GM13976 (cell line): Measurements from ENCODE around the gene NT5C3A.

Experiments
- DNase-seq: peaks from one replicate; pipeline ENCODE4 v3.0.0; 2012; ENCODE audit warnings: low spot score
- in situ Hi-C: fragments of 300-500 bp; cut with MboI; formaldehyde crosslinking; loops from one replicate; pipeline ENCODE4 v1.12.0; 2022; ENCODE audit warnings: low sequenced_read_pairs, mixed read lengths, inconsistent platforms; ENCODE audit not compliant: unreplicated experiment
- TF ChIP-seq, protein P1 (sequence below): IDR thresholded peaks from 2 replicates; pipeline ENCODE4 v1.5.1; 2012; ENCODE audit warnings: borderline replicate concordance, mild to moderate bottlenecking; ENCODE audit not compliant: insufficient read depth; ENCODE audit errors: extremely low read depth, missing control alignments, control extremely low read depth

The NT5C3A gene

DNA sequence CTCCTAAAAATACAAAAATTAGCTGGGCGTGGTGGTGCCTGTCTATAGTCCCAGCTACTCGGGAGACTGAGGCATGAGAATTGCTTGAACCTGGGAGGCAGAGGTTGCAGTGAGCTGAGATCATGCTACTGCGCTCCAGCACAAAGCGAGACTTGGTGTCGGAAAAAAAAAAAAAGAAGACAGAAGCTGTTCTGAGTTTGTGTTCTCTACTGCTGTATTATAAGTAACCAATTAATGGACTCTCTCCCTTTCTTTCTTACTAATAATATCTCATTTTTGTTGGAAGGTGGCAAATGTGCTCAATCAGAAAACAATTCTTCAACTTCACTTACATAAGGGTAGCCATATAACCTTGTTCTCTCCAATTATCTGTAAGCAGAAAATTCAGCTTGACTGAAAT is 7.4 kb downstream of the NT5C3A start:
- TF ChIP-seq, protein P1, sequence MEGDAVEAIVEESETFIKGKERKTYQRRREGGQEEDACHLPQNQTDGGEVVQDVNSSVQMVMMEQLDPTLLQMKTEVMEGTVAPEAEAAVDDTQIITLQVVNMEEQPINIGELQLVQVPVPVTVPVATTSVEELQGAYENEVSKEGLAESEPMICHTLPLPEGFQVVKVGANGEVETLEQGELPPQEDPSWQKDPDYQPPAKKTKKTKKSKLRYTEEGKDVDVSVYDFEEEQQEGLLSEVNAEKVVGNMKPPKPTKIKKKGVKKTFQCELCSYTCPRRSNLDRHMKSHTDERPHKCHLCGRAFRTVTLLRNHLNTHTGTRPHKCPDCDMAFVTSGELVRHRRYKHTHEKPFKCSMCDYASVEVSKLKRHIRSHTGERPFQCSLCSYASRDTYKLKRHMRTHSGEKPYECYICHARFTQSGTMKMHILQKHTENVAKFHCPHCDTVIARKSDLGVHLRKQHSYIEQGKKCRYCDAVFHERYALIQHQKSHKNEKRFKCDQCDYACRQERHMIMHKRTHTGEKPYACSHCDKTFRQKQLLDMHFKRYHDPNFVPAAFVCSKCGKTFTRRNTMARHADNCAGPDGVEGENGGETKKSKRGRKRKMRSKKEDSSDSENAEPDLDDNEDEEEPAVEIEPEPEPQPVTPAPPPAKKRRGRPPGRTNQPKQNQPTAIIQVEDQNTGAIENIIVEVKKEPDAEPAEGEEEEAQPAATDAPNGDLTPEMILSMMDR = no peak
- DNase-seq = no peak
- in situ Hi-C loops = no loop called here

DNA sequence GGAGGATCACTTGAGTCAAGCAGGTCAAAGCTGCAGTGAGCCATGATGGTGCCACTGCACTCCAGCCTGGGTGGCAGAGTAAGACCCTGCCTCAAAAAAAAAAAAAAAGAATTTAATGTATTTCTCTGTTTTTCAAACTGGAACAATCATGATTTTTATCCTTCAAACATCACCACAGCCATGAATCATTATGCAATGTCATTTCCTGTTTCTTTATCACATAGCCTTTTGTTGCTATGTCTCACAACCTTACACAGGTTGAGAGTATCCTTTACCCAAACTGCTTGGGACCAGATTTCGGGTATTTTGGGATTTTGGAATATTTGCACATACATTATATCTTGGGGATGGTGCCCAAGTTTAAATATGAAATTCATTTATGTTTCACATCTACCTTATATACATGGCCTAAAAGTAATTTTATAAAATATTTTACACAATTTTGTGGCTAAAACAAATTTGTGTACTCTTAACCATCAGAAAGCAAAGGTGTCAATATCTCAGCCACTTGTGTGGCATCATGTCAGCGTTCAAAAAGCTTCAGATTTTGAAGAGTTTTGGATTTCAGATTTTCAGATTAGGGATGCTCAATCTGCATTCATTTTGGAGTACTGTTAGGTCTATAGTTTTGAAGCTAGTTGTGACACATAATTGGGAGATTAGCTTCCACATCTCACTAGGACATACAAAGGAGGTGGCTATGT is 8.2 kb downstream of the NT5C3A start:
- no peak for DNase-seq
- in situ Hi-C loops = no loop called here
- TF ChIP-seq, protein P1 = no peak

DNA sequence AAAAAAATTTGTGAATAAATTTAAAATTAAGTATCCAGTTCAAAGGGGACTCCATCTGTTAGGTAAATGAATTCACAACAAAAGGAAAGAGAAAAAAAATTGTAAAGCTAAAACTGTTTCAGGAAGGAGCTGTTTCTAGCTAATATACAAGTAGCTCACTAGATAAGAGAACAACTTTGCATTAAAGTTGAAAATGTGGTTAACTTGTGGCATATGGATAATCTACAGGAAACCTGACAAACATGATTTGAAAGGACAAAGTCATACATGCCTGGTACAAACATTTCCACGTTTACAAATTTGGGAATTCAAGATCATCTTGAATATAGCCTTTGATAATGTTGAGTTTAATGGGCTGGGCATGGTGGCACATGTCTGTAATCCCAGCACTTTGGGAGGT is 8.9 kb downstream of the NT5C3A start:
- in situ Hi-C loops = no loop called here
- no peak for DNase-seq
- TF ChIP-seq, protein P1 = no peak

DNA sequence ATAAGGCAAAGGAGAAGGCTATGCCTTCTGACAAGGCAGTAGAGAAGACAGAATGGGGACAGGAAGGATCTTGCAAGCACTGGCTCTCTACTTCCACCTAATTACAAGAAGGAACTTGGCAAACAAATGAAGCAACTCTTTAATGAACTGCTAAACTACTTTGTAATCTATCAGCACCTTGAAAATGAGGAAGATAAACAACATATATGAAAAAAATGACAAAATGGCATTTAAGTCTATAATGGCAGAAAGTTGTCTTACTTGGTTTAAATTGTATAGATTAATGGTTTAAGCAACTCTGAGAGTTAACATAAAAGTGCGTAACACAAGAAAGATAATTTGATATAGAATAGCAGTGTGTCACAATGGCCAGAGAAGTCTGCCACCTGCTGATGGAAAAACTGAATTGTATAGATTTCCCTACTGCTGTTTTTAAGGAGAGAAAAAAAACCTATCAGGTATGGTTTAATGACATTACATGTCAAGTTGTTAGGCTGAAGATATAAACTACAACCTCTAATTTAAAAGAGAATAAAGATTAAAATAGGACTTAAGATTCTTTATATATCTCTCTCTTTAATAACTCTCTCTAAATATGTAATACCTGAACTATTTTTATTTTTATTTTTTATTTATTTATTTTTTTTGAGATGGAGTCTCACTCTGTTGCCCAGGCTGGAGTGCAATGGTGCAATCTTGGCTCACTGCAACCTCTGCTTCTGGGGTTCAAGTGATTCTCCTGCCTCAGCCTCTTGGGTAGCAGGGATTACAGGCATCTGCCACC is 11.8 kb downstream of the NT5C3A start:
- in situ Hi-C loops = no loop called here
- no peak for DNase-seq
- TF ChIP-seq, protein P1 = peak; percentile 24

DNA sequence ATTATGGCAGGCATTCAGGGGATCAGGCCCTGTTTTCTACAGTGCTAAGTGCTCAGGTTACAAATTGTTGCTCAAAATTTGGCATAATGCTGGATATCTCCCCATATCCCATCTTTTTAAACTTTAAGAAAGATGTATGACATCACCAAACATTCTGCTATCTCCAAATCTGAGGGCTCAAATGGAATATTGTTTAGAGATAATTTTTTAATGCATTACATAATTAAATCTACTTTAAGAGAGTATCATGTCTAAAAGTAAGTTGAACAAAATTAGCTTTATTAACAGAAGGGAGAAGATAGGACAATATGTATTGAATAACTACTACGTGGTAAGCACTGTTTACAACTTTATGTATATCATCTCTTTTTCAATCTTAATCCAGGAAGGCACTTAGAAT is 13.9 kb downstream of the NT5C3A start:
- in situ Hi-C loops = no loop called here
- TF ChIP-seq, protein P1 = no peak
- no peak for DNase-seq

DNA sequence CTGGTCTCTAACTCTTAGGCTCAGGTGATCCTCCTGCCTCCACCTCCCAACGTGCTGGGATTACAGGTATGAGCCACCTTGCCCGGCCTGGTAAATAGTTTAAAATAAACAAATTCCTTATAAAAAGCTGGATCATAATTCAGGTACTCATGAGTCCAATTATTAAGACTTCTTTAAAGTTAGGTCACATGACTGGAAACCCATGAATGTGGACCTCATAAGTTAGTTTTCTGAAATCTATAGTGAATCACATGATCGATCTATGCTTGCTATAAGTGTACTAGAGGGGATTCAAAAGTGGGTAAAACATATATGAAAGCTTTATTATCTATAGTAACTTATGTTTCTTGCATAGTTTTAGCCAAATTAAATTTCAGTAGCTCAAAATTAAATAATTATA is 14.3 kb downstream of the NT5C3A start:
- TF ChIP-seq, protein P1 = no peak
- in situ Hi-C loops = no loop called here
- no peak for DNase-seq
